ENCODE results near the gene UBA52.
"Not testable (repeated sequence)": the region's sequence is repeated elsewhere in the genome, so short reads cannot be mapped to it uniquely, and the experiment has no call there.

Gene UBA52

DNA sequence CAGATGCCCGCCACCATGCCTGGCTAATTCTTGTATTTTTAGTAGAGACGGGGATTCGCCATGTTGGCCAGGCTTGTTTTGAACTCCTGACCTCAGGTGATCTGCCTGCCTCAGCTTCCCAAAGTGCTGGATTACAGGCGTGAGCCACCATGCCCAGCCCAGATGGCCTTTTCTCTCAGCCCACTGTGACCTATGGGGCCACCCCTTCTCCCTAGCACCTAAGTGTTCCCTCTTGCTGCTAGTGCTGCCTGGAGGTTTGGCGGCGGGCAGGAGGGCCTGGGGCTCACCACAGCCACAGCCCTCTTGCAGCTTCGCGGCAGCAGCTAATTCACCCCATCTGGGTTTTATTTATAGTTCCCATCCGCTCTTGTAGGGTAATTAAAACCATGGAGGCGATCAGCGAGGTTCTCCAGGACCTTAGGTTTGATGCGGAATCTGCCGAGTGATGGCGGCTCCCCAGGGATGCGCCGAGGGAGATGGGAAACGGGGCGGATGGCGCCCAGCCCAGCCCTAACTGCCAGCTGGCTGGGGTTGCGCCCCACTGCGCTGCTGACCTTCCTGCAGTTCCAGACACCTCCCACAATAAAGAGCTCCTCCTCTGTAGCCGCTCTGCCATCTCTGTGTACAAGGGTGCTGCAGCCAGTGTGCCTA lies 20.2 kb downstream of the UBA52 start:
- Histone ChIP-seq H3K4me1 (peaks cover 22% of the 10 kb centered on the region), H3K4me3 (no peak overlapping the region), H3K36me3 (replicated peaks) (peaks cover 16% of the 10 kb centered on the region), H3K9me3 (0 out of 2 replicates have a peak, but pooled peaks cover 3% of the 10 kb centered on the region), H3K27me3 (ENCODE audit: low read depth) (no peaks in the 10 kb centered on the region)
- no peak for DNase-seq (ENCODE audit: low spot score in 2 of 2)
- in situ Hi-C loops (cut with MboI; ENCODE audit: low sequenced_read_pairs) = no loop called here

DNA sequence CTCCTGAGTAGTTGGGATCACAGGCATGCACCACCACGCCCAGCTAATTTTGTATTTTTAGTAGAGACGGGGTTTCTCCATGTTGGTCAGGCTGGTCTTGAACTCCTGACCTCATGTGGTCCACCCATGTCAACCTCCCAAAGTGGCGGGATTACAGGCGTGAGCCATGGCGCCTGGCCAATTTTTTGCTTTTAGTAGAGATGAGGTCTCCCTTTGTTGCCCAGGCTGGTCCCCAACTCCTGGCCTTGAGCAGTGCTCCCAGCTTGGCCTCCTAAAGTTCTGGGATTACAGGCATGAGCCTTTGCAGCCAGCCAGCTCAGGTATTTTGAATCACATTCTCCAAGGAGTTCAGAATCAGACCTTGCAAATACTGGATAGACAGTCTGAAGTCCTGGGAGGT lies 21.1 kb downstream of the UBA52 start:
- Histone ChIP-seq H3K36me3 (replicated peaks) (peaks cover 16% of the 10 kb centered on the region), H3K4me1 (peaks cover 22% of the 10 kb centered on the region)
- DNase-seq (ENCODE audit: low spot score in 2 of 2); in situ Hi-C loops (cut with MboI; ENCODE audit: low sequenced_read_pairs); H3K9me3 ChIP-seq; H3K4me3 ChIP-seq; H3K27me3 ChIP-seq (ENCODE audit: low read depth): not testable (repeated sequence)

- H3K36me3 ChIP-seq (replicated peaks) = peaks cover 16% of the 10 kb centered on the region
- H3K27me3 ChIP-seq (ENCODE audit: low read depth) = no peaks in the 10 kb centered on the region
- in situ Hi-C loops (cut with MboI; ENCODE audit: low sequenced_read_pairs) = no loop called here
- H3K9me3 ChIP-seq = no peaks in the 10 kb centered on the region
- peak overlapping the region; percentile 34 for H3K4me3 ChIP-seq
- peak; percentile 70 to 72 for DNase-seq (ENCODE audit: low spot score in 2 of 2)
- peaks cover 16% of the 10 kb centered on the region for H3K4me1 ChIP-seq
Observed at GRCh38 chr19:18593367-18594095, 21.9 kb downstream of the UBA52 start.

- no peaks in the 10 kb centered on the region for H3K27me3 ChIP-seq (ENCODE audit: low read depth)
- no peaks in the 10 kb centered on the region for H3K9me3 ChIP-seq
- in situ Hi-C loops (cut with MboI; ENCODE audit: low sequenced_read_pairs) = no loop called here
- H3K36me3 ChIP-seq (replicated peaks) = peaks cover 16% of the 10 kb centered on the region
- H3K4me1 ChIP-seq = peaks cover 14% of the 10 kb centered on the region
- H3K4me3 ChIP-seq = peak overlapping the region; percentile 34
- peak; percentile 85 to 88 for DNase-seq (ENCODE audit: low spot score in 2 of 2)
Observed at GRCh38 chr19:18594096-18594823, 22.6 kb downstream of the UBA52 start.

GRCh38 chr19:18594824-18595373 lies 23.2 kb downstream of the UBA52 start:
- Histone ChIP-seq H3K36me3 (replicated peaks) (peaks cover 16% of the 10 kb centered on the region), H3K9me3 (no peaks in the 10 kb centered on the region), H3K4me1 (peaks cover 10% of the 10 kb centered on the region), H3K27me3 (ENCODE audit: low read depth) (no peaks in the 10 kb centered on the region), H3K4me3 (peak overlapping the region; percentile 34)
- no peak for DNase-seq (ENCODE audit: low spot score in 2 of 2)
- in situ Hi-C loops (cut with MboI; ENCODE audit: low sequenced_read_pairs) = no loop called here

GRCh38 chr19:18595475-18595874 lies 23.8 kb downstream of the UBA52 start:
- Histone ChIP-seq H3K4me3 (no peak overlapping the region), H3K27me3 (ENCODE audit: low read depth) (no peaks in the 10 kb centered on the region), H3K9me3 (no peaks in the 10 kb centered on the region), H3K36me3 (replicated peaks) (peaks cover 12% of the 10 kb centered on the region), H3K4me1 (peaks cover 6% of the 10 kb centered on the region)
- no peak for DNase-seq (ENCODE audit: low spot score in 2 of 2)
- in situ Hi-C loops (cut with MboI; ENCODE audit: low sequenced_read_pairs) = no loop called here

DNA sequence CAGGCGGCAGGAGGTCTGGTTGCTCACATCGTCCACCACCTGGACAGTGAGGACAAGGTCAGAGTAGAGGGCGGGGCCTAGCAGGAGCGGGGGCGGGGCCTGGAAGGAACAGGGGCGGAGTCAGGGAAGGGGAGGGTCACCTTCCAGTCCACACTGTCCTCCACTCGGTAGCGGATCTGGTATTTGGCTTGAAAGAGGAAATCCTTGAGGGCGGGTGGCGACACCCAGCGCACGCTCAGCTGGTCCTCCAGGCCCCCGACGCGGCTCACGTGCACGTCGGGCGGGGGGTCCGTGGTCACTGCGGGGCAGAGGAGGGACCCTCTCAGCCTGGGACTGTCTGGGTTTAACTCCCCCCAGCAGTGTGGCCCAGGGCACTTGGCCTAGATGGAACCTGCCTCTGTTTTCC lies 25.1 kb downstream of the UBA52 start:
- no peak overlapping the region for H3K4me3 ChIP-seq
- H3K9me3 ChIP-seq = no peaks in the 10 kb centered on the region
- DNase-seq (ENCODE audit: low spot score in 2 of 2) = peak in 1 of 2 experiments; percentile 76
- H3K27me3 ChIP-seq (ENCODE audit: low read depth) = no peaks in the 10 kb centered on the region
- in situ Hi-C loops (cut with MboI; ENCODE audit: low sequenced_read_pairs) = no loop called here
- H3K36me3 ChIP-seq (replicated peaks) = peaks cover 3% of the 10 kb centered on the region; the same call in 1 of the 2 replicates
- H3K4me1 ChIP-seq = peaks cover 6% of the 10 kb centered on the region

DNA sequence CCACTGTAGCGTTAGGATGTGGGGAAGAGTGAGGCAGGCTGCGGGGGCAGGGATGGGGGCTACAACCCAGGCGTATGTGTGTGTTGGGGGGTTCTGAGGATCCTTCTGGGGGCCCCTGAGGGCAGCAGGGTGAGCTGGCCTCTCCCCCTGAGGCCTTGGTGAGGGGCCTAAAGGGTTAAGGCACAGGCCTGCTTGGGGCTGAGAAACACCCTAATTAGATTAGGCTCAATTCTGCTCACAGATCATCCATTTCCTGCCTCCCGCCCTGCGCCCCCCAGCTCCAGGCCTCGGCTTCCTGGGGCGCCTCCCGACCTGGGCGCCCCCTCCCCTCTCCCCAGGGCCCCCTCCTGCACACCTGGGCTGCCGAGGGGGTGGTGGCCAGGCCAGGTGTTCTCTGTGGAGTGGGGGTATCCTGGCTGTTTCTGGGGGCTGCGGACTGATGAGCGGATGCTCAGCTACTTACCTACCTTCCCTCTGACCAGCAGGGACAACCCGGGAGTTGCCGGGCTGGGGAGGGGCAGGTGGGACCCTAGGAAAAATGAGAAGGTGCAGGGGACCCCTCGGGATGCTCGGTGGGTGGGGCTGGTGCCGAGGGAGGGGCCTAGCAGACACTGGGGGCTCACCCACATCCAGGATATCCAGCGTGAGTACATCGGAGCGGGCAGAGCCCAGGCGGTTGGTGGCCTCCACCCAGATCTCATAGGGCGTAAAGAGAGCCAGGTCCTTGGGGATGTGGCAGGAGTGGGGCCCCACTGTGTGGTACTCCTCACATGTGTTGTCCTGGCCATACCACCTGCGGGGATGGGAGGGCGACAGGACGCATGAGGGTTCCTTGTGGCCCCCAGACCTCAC lies 26.4 kb downstream of the UBA52 start:
- no peak for DNase-seq (ENCODE audit: low spot score in 2 of 2)
- no peaks in the 10 kb centered on the region; the same call in 1 of the 2 replicates for H3K36me3 ChIP-seq (replicated peaks)
- no peaks in the 10 kb centered on the region for H3K27me3 ChIP-seq (ENCODE audit: low read depth)
- peaks cover 6% of the 10 kb centered on the region for H3K4me1 ChIP-seq
- H3K4me3 ChIP-seq = no peak overlapping the region
- in situ Hi-C loops (cut with MboI; ENCODE audit: low sequenced_read_pairs) = no loop called here
- no peaks in the 10 kb centered on the region for H3K9me3 ChIP-seq

GRCh38 chr19:18599485-18599884 lies 27.8 kb downstream of the UBA52 start:
- Histone ChIP-seq H3K36me3 (replicated peaks) (no peaks in the 10 kb centered on the region), H3K4me3 (no peak overlapping the region), H3K27me3 (ENCODE audit: low read depth) (peaks cover 4% of the 10 kb centered on the region), H3K4me1 (no peaks in the 10 kb centered on the region; the same call in 1 of the 2 replicates), H3K9me3 (no peaks in the 10 kb centered on the region)
- in situ Hi-C loops (cut with MboI; ENCODE audit: low sequenced_read_pairs) = no loop called here
- no peak for DNase-seq (ENCODE audit: low spot score in 2 of 2)

DNA sequence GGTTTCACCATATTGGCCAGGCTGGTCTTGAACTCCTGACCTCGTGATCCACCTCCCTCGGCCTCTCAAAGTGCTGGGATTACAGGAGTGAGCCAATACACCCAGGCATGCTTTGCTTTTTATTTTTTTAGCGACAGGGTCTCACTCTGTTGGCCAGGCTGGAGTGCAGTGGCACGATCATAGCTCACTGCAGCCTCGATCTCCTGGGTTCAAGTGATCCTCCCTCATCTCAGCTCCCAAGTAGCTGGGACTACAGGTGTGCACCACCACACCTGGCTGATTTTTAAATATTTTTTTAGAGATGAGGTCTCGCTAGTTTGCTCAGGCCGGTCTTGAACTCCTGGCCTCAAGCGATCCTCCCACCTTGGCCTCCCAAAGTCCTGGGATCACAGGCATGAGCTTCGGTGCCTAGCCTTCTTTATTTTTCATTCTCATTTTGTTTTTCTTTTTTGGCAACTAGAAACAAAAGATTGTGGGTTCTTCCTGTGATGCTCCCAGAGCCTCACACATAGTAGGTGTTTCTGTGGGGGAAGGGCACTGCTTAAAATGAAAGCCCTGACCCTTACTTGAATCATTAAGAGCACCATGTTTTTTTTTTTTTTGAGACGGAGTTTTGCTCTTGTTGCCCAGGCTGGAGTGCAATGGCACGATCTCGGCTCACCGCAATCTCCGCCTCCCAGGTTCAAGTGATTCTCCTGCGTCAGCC lies 29.2 kb downstream of the UBA52 start:
- H3K4me3 ChIP-seq; DNase-seq (ENCODE audit: low spot score in 2 of 2); H3K36me3 ChIP-seq (replicated peaks); H3K4me1 ChIP-seq; H3K9me3 ChIP-seq; in situ Hi-C loops (cut with MboI; ENCODE audit: low sequenced_read_pairs): not testable (repeated sequence)
- H3K27me3 ChIP-seq (ENCODE audit: low read depth) = peaks cover 18% of the 10 kb centered on the region

DNA sequence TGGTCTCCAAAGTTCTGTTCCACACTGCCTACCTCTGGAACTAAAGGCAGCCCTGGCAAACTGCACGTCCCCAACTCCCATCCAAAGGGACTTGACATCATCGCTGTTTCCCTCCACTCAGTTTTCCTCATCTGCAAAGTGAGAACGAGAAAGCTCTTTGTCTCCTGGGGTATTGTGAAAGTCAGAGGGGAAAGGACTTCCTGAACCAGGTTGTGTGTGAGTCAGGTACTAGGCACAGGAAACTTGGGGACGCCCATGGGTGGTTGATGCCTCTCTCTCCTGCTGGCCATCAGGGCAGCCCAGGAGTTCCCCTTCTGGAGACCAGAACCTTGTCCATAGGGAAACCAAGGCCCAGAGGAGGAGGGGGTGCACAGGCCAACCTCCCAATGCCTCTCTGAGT lies 30.2 kb downstream of the UBA52 start:
- no peaks in the 10 kb centered on the region for H3K36me3 ChIP-seq (replicated peaks)
- no peak overlapping the region for H3K4me3 ChIP-seq
- H3K4me1 ChIP-seq = no peaks in the 10 kb centered on the region
- H3K9me3 ChIP-seq = no peaks in the 10 kb centered on the region
- peaks cover 21% of the 10 kb centered on the region for H3K27me3 ChIP-seq (ENCODE audit: low read depth)
- no peak for DNase-seq (ENCODE audit: low spot score in 2 of 2)
- in situ Hi-C loops (cut with MboI; ENCODE audit: low sequenced_read_pairs) = no loop called here

GRCh38 chr19:18603255-18603957 lies 31.7 kb downstream of the UBA52 start:
- no peak for DNase-seq (ENCODE audit: low spot score in 2 of 2)
- Histone ChIP-seq H3K4me3 (no peak overlapping the region), H3K4me1 (no peaks in the 10 kb centered on the region), H3K9me3 (no peaks in the 10 kb centered on the region), H3K36me3 (replicated peaks) (no peaks in the 10 kb centered on the region), H3K27me3 (ENCODE audit: low read depth) (peaks cover 34% of the 10 kb centered on the region)
- in situ Hi-C loops (cut with MboI; ENCODE audit: low sequenced_read_pairs) = no loop called here

Data from HAP-1 (cell line).